Stimulated activated CD8-positive, alpha-beta memory T cell treated with anti-CD3 and anti-CD28 coated beads, Interleukin-12 subunit alpha, Interleukin-12 subunit beta, amount 100 ng/mL, for 24 hours (primary cell): ENCODE data around the gene CARD11.
"Not testable (repeated sequence)": the region's sequence is repeated elsewhere in the genome, so short reads cannot be mapped to it uniquely, and the experiment has no call there.

Source experiments
- DNase-seq: peaks from one replicate; pipeline ENCODE4 v3.0.0-alpha.2; 2020; ENCODE audit errors: extremely low read depth

Gene CARD11

GRCh38 chr7:2926120-2926895 is 117.4 kb downstream of the CARD11 start:
- no peak for DNase-seq

GRCh38 chr7:2924866-2925840 is 118.5 kb downstream of the CARD11 start:
- no peak for DNase-seq

GRCh38 chr7:2923886-2924574 is 119.6 kb downstream of the CARD11 start:
- no peak for DNase-seq

- DNase-seq = no peak
These were observed 120.3 kb downstream of the CARD11 start for GRCh38 chr7:2923291-2923781.

- DNase-seq = no peak
These were observed 120.8 kb downstream of the CARD11 start for GRCh38 chr7:2922866-2923265.

- no peak for DNase-seq
These were observed 121.3 kb downstream of the CARD11 start for GRCh38 chr7:2922348-2922691.

GRCh38 chr7:2921653-2922347 is 121.9 kb downstream of the CARD11 start:
- no peak for DNase-seq

- no peak for DNase-seq
These were observed 122.6 kb downstream of the CARD11 start for GRCh38 chr7:2920956-2921652.

GRCh38 chr7:2920480-2920879 is 123.2 kb downstream of the CARD11 start:
- not testable (repeated sequence) for DNase-seq

GRCh38 chr7:2920041-2920440 is 123.6 kb downstream of the CARD11 start:
- DNase-seq = no peak

- DNase-seq = no peak
These were observed 124.4 kb downstream of the CARD11 start for GRCh38 chr7:2919256-2919655.

- no peak for DNase-seq
These were observed 125.3 kb downstream of the CARD11 start for GRCh38 chr7:2918406-2918805.

GRCh38 chr7:2915023-2915422 is 128.6 kb downstream of the CARD11 start:
- no peak for DNase-seq

- DNase-seq = no peak
These were observed 129.8 kb downstream of the CARD11 start for GRCh38 chr7:2913760-2914387.

GRCh38 chr7:2912684-2913439 is 130.8 kb downstream of the CARD11 start:
- DNase-seq = no peak

GRCh38 chr7:2911466-2911865 is 132.2 kb downstream of the CARD11 start:
- DNase-seq = no peak

GRCh38 chr7:2909471-2910039 is 134.1 kb downstream of the CARD11 start:
- no peak for DNase-seq

GRCh38 chr7:2909043-2909442 is 134.6 kb downstream of the CARD11 start:
- no peak for DNase-seq

- DNase-seq = no peak
These were observed 135.5 kb downstream of the CARD11 start for GRCh38 chr7:2908103-2908683.
